ENCODE data around the gene CYTL1.
"Not testable (repeated sequence)": the region's sequence is repeated elsewhere in the genome, so short reads cannot be mapped to it uniquely, and the experiment has no call there.

The CYTL1 gene

GRCh38 chr4:5004496-5004895 is 14.8 kb downstream of the CYTL1 start:
- H3K18ac ChIP-seq (ENCODE audit: low read length) = no peak overlapping the region
- H3K27ac ChIP-seq (ENCODE audit: low read depth, low read length) = no peak overlapping the region
- DNase-seq = no peak
- H3K9ac ChIP-seq (ENCODE audit: low read length) = no peak overlapping the region
- no peak overlapping the region for H3K4me2 ChIP-seq (ENCODE audit: low read length)
- no peak overlapping the region for H3K23ac ChIP-seq (ENCODE audit: low read length)
- no peak overlapping the region for H2BK15ac ChIP-seq (replicated peaks; ENCODE audit: low read depth)
- no peak overlapping the region for H3K4me3 ChIP-seq (ENCODE audit: low read length)
- H2BK120ac ChIP-seq (ENCODE audit: low read depth, low read length) = no peak overlapping the region
- peaks cover 4% of the 10 kb centered on the region for H3K4me1 ChIP-seq (ENCODE audit: control insufficient read depth, low read depth, low read length)
- H2BK5ac ChIP-seq (ENCODE audit: low read length) = no peak overlapping the region
- H3K79me2 ChIP-seq (ENCODE audit: control insufficient read depth, insufficient read depth, low read length) = no peaks in the 10 kb centered on the region
- no peak overlapping the region for H4K5ac ChIP-seq (ENCODE audit: low read length)
- no peaks in the 10 kb centered on the region for H3K36me3 ChIP-seq (ENCODE audit: control insufficient read depth, insufficient read depth, low read length)
- no peaks in the 10 kb centered on the region for H3K27me3 ChIP-seq (ENCODE audit: insufficient read depth, low read length, poor library complexity)
- H3K4ac ChIP-seq (ENCODE audit: low read depth, low read length) = no peak overlapping the region
- no peak overlapping the region for H3K56ac ChIP-seq (ENCODE audit: low read length)
- H2AK5ac ChIP-seq (ENCODE audit: low read length) = no peak overlapping the region
- no peak overlapping the region for H4K8ac ChIP-seq (ENCODE audit: low read depth, low read length)
- no CpG with 5 or more reads among the region's 8 CpGs for WGBS (ENCODE audit: extremely low coverage, insufficient coverage, low lambda C conversion rate)
- no peaks in the 10 kb centered on the region for H3K79me1 ChIP-seq (ENCODE audit: low read length)

DNA sequence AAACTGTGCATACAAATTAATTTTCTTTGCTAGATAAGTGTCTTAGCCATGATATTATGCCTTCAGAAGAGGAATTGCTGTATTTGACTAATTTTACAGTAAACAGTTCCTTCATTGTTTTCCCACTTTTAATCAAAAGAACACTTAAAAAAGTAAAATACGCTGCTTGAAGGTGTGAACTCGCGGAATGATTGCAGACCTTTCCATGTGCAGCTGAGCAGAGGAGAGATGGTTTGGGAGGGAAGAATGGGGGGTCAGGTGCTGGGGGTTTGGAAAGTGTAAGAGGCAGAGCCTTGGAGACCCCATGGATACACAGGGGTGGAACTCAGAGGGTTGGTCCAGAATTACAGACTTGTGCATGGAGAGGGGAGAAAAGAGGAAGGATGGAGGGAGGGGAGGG is 15.3 kb downstream of the CYTL1 start:
- Histone ChIP-seq H3K79me2 (ENCODE audit: control insufficient read depth, insufficient read depth, low read length) (no peaks in the 10 kb centered on the region), H4K5ac (ENCODE audit: low read length) (no peak overlapping the region), H3K23ac (ENCODE audit: low read length) (no peak overlapping the region), H3K27ac (ENCODE audit: low read depth, low read length) (no peak overlapping the region), H2BK15ac (replicated peaks; ENCODE audit: low read depth) (no peak overlapping the region), H3K79me1 (ENCODE audit: low read length) (no peaks in the 10 kb centered on the region), H3K18ac (ENCODE audit: low read length) (no peak overlapping the region), H3K4me2 (ENCODE audit: low read length) (no peak overlapping the region), H3K36me3 (ENCODE audit: control insufficient read depth, insufficient read depth, low read length) (no peaks in the 10 kb centered on the region), H2BK120ac (ENCODE audit: low read depth, low read length) (no peak overlapping the region), H4K8ac (ENCODE audit: low read depth, low read length) (no peak overlapping the region), H3K27me3 (ENCODE audit: insufficient read depth, low read length, poor library complexity) (no peaks in the 10 kb centered on the region), H2AK5ac (ENCODE audit: low read length) (no peak overlapping the region), H3K4me1 (ENCODE audit: control insufficient read depth, low read depth, low read length) (peaks cover 4% of the 10 kb centered on the region), H2BK5ac (ENCODE audit: low read length) (no peak overlapping the region), H3K4me3 (ENCODE audit: low read length) (no peak overlapping the region), H3K56ac (ENCODE audit: low read length) (no peak overlapping the region), H3K4ac (ENCODE audit: low read depth, low read length) (no peak overlapping the region), H3K9ac (ENCODE audit: low read length) (no peak overlapping the region)
- WGBS (ENCODE audit: extremely low coverage, insufficient coverage, low lambda C conversion rate) = no CpG with 5 or more reads among the region's 3 CpGs
- DNase-seq = no peak

DNA sequence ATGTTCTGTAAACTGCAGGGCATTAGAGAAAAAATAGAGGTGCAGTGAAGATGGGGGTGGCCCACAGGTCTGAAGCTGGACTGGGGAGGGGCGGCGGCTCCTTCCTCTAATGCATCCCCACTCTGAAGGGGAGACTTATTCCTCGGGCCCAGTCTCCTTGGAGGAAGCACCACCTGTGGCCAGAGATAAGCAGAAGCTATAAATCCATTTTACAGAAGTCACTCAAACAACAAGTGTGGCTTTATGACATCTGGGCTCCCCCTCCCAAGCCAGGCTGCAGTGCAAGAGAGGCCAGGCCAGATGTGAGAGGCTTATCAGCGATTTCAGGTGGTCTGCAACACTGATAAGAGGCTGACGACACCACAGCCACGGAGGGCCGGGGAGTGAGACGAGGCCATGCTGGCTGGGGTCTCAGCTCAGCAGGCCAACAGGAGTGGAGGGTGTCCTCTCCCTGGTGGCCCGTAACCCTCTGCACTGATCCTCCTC is 15.8 kb downstream of the CYTL1 start:
- H3K4me2 ChIP-seq (ENCODE audit: low read length) = no peak overlapping the region
- peak; percentile 59 for DNase-seq
- no CpG with 5 or more reads among the region's 9 CpGs for WGBS (ENCODE audit: extremely low coverage, insufficient coverage, low lambda C conversion rate)

GRCh38 chr4:5001641-5002040 is 17.6 kb downstream of the CYTL1 start:
- not testable (repeated sequence) for H3K4ac ChIP-seq (ENCODE audit: low read depth, low read length); H4K8ac ChIP-seq (ENCODE audit: low read depth, low read length); H3K27ac ChIP-seq (ENCODE audit: low read depth, low read length); H3K4me1 ChIP-seq (ENCODE audit: control insufficient read depth, low read depth, low read length); H3K56ac ChIP-seq (ENCODE audit: low read length); H3K9ac ChIP-seq (ENCODE audit: low read length); H2BK15ac ChIP-seq (replicated peaks; ENCODE audit: low read depth); H3K79me2 ChIP-seq (ENCODE audit: control insufficient read depth, insufficient read depth, low read length); H2AK5ac ChIP-seq (ENCODE audit: low read length); H4K5ac ChIP-seq (ENCODE audit: low read length); H3K4me2 ChIP-seq (ENCODE audit: low read length); H3K18ac ChIP-seq (ENCODE audit: low read length); DNase-seq; H3K79me1 ChIP-seq (ENCODE audit: low read length); H3K4me3 ChIP-seq (ENCODE audit: low read length); H3K23ac ChIP-seq (ENCODE audit: low read length); H3K36me3 ChIP-seq (ENCODE audit: control insufficient read depth, insufficient read depth, low read length); H2BK120ac ChIP-seq (ENCODE audit: low read depth, low read length); H2BK5ac ChIP-seq (ENCODE audit: low read length); H3K27me3 ChIP-seq (ENCODE audit: insufficient read depth, low read length, poor library complexity)
- WGBS (ENCODE audit: extremely low coverage, insufficient coverage, low lambda C conversion rate) = no CpG with 5 or more reads among the region's 6 CpGs

More for the DNA sequence above, 15.8 kb downstream of the CYTL1 start:
- Histone ChIP-seq H2BK5ac (ENCODE audit: low read length) (no peak overlapping the region), H3K18ac (ENCODE audit: low read length) (no peak overlapping the region), H3K9ac (ENCODE audit: low read length) (no peak overlapping the region), H3K27ac (ENCODE audit: low read depth, low read length) (no peak overlapping the region), H3K4ac (ENCODE audit: low read depth, low read length) (no peak overlapping the region), H2AK5ac (ENCODE audit: low read length) (no peak overlapping the region), H3K23ac (ENCODE audit: low read length) (no peak overlapping the region), H3K79me1 (ENCODE audit: low read length) (no peaks in the 10 kb centered on the region), H2BK120ac (ENCODE audit: low read depth, low read length) (no peak overlapping the region), H4K5ac (ENCODE audit: low read length) (no peak overlapping the region), H3K4me1 (ENCODE audit: control insufficient read depth, low read depth, low read length) (peaks cover 4% of the 10 kb centered on the region), H3K4me3 (ENCODE audit: low read length) (no peak overlapping the region), H3K36me3 (ENCODE audit: control insufficient read depth, insufficient read depth, low read length) (no peaks in the 10 kb centered on the region), H3K56ac (ENCODE audit: low read length) (no peak overlapping the region), H3K79me2 (ENCODE audit: control insufficient read depth, insufficient read depth, low read length) (no peaks in the 10 kb centered on the region), H3K27me3 (ENCODE audit: insufficient read depth, low read length, poor library complexity) (no peaks in the 10 kb centered on the region), H4K8ac (ENCODE audit: low read depth, low read length) (no peak overlapping the region), H2BK15ac (replicated peaks; ENCODE audit: low read depth) (no peak overlapping the region)

- no CpG with 5 or more reads among the region's 1 CpG for WGBS (ENCODE audit: extremely low coverage, insufficient coverage, low lambda C conversion rate)
- not testable (repeated sequence) for H2AK5ac ChIP-seq (ENCODE audit: low read length); H3K4me1 ChIP-seq (ENCODE audit: control insufficient read depth, low read depth, low read length); H3K27ac ChIP-seq (ENCODE audit: low read depth, low read length); H3K9ac ChIP-seq (ENCODE audit: low read length); DNase-seq; H3K79me1 ChIP-seq (ENCODE audit: low read length); H2BK5ac ChIP-seq (ENCODE audit: low read length); H3K56ac ChIP-seq (ENCODE audit: low read length); H4K8ac ChIP-seq (ENCODE audit: low read depth, low read length); H4K5ac ChIP-seq (ENCODE audit: low read length); H3K23ac ChIP-seq (ENCODE audit: low read length); H3K4me2 ChIP-seq (ENCODE audit: low read length); H2BK120ac ChIP-seq (ENCODE audit: low read depth, low read length); H3K4me3 ChIP-seq (ENCODE audit: low read length); H3K27me3 ChIP-seq (ENCODE audit: insufficient read depth, low read length, poor library complexity); H3K18ac ChIP-seq (ENCODE audit: low read length); H2BK15ac ChIP-seq (replicated peaks; ENCODE audit: low read depth); H3K79me2 ChIP-seq (ENCODE audit: control insufficient read depth, insufficient read depth, low read length); H3K36me3 ChIP-seq (ENCODE audit: control insufficient read depth, insufficient read depth, low read length); H3K4ac ChIP-seq (ENCODE audit: low read depth, low read length)
Measured at GRCh38 chr4:4996935-4997334, 22.3 kb downstream of the CYTL1 start.

DNA sequence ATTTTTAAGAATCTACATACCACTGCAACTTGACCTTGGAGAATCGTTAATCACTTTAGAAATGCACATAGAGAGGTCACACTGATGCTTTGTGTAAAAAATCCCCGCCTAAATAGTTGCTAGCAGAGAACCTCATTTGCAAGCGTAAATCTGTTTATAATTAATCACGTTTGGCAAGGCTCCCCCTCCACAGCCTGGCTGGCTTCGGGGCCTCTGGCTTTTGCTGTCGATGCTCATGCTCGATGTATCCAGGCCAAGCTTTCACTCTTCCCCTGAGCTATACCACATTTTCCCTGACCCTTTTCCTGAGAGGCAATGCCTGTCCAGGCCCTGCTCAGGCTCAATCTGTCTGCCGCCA is 23.4 kb downstream of the CYTL1 start:
- Histone ChIP-seq H4K8ac (ENCODE audit: low read depth, low read length) (no peak overlapping the region), H2BK15ac (replicated peaks; ENCODE audit: low read depth) (no peak overlapping the region), H3K4me2 (ENCODE audit: low read length) (no peak overlapping the region), H2AK5ac (ENCODE audit: low read length) (no peak overlapping the region), H3K27me3 (ENCODE audit: insufficient read depth, low read length, poor library complexity) (no peaks in the 10 kb centered on the region), H3K4me1 (ENCODE audit: control insufficient read depth, low read depth, low read length) (peaks cover 2% of the 10 kb centered on the region), H3K79me1 (ENCODE audit: low read length) (no peaks in the 10 kb centered on the region), H3K56ac (ENCODE audit: low read length) (no peak overlapping the region), H3K4ac (ENCODE audit: low read depth, low read length) (no peak overlapping the region), H3K27ac (ENCODE audit: low read depth, low read length) (no peak overlapping the region), H2BK120ac (ENCODE audit: low read depth, low read length) (no peak overlapping the region), H3K9ac (ENCODE audit: low read length) (no peak overlapping the region), H2BK5ac (ENCODE audit: low read length) (no peak overlapping the region), H3K18ac (ENCODE audit: low read length) (no peak overlapping the region), H3K36me3 (ENCODE audit: control insufficient read depth, insufficient read depth, low read length) (no peaks in the 10 kb centered on the region), H3K79me2 (ENCODE audit: control insufficient read depth, insufficient read depth, low read length) (no peaks in the 10 kb centered on the region), H4K5ac (ENCODE audit: low read length) (no peak overlapping the region), H3K4me3 (ENCODE audit: low read length) (no peak overlapping the region), H3K23ac (ENCODE audit: low read length) (no peak overlapping the region)
- no peak for DNase-seq
- no CpG with 5 or more reads among the region's 8 CpGs for WGBS (ENCODE audit: extremely low coverage, insufficient coverage, low lambda C conversion rate)
